Measurements from ENCODE around the gene HGD. TPM values are rescaled to one million over a fixed set of nuclear protein-coding genes. Genes with fewer than 3 reads are reported as not detected.

HGD gene
- total and polyA plus RNA-seq, 2 donors (not counting 1 experiment from before 2014, with no cell fraction given) = under 0.01 TPM; not detected in 1

DNA sequence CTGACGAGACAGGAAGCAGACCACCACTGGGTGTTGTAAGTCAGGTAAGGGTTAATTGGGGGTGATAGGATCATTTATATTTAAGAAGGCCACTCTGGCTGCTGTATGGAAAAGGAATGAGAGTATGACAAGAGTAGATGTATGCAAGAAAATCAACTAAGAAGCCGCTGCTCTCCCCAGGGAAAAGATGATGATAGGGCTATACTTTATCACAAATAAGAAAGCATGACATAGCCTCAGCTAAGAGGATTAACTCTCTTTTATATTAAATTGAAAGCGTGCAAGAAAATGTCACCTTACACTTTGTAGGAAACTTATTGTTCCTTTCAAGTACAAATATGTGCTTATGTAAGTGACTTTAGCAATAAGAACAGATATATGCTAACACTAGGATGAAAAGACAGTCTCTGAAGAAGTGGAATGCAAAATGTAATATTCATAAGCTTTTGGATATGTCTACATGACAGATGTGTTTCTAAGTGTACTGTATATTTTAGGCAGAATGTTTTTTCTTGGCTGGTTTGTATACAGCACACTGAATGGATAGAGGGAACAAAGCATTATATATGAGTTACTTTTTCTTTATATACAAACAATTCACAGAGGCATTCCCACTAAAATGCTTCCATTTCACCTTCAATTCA, 94.6 kb downstream of the HGD start:
- H3K36me3 ChIP-seq (ENCODE audit: control insufficient read depth, insufficient read depth, low read length) = no peaks in the 10 kb centered on the region
- no peaks in the 10 kb centered on the region for H3K27me3 ChIP-seq (ENCODE audit: control insufficient read depth, insufficient read depth, low read length)
- no peak overlapping the region for H3K4me3 ChIP-seq (replicated peaks in 1 of 4; ENCODE audit: control extremely low read depth in 1 of 4, insufficient read depth in 1 of 4, low read depth in 3 of 4, low read length in 4 of 4)
- H3K9me3 ChIP-seq (ENCODE audit: control insufficient read depth, insufficient read depth, low read depth, low read length) = no peaks in the 10 kb centered on the region
- no peak overlapping the region for H3K9ac ChIP-seq (ENCODE audit: insufficient read depth, low read length)
- no peak for DNase-seq (ENCODE audit: low read depth in 2 of 2)
- H3K79me2 ChIP-seq (ENCODE audit: control insufficient read depth, insufficient read depth, low read length) = no peaks in the 10 kb centered on the region
- H4K20me1 ChIP-seq (ENCODE audit: control insufficient read depth, extremely low read depth, insufficient read depth, low read length) = no peaks in the 10 kb centered on the region
- no peak overlapping the region for H3K4me2 ChIP-seq (ENCODE audit: extremely low read depth, insufficient read depth, low read length)
- TF ChIP-seq, protein P1, sequence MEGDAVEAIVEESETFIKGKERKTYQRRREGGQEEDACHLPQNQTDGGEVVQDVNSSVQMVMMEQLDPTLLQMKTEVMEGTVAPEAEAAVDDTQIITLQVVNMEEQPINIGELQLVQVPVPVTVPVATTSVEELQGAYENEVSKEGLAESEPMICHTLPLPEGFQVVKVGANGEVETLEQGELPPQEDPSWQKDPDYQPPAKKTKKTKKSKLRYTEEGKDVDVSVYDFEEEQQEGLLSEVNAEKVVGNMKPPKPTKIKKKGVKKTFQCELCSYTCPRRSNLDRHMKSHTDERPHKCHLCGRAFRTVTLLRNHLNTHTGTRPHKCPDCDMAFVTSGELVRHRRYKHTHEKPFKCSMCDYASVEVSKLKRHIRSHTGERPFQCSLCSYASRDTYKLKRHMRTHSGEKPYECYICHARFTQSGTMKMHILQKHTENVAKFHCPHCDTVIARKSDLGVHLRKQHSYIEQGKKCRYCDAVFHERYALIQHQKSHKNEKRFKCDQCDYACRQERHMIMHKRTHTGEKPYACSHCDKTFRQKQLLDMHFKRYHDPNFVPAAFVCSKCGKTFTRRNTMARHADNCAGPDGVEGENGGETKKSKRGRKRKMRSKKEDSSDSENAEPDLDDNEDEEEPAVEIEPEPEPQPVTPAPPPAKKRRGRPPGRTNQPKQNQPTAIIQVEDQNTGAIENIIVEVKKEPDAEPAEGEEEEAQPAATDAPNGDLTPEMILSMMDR (conservative IDR thresholded peaks at IDR 0.05 in 1 of 2, IDR thresholded peaks at IDR 0.05 in 1 of 2; ENCODE audit: low read depth in 1 of 2, low read length in 2 of 2) = no peak
- TF ChIP-seq EZH2 (IDR thresholded peaks at IDR 0.05; ENCODE audit: low read length, missing control alignments) = no peak
- no peaks in the 10 kb centered on the region for H3K4me1 ChIP-seq (ENCODE audit: control insufficient read depth, extremely low read depth, insufficient read depth, low read length)
- H3K27ac ChIP-seq (ENCODE audit: insufficient read depth, low read length) = no peak overlapping the region
- H2AFZ ChIP-seq (ENCODE audit: low read length) = no peak overlapping the region

Other genes with a start within 250 kb of the HGD start
- 279 and 309 TPM in 2 replicates for gene FSTL1, start 231.2 kb downstream of the HGD start, total RNA-seq
- 583 and 1,500 TPM in 2 replicates for gene FSTL1, start 231.2 kb downstream of the HGD start, polyA plus RNA-seq
- gene NDUFB4, start 85.9 kb downstream of the HGD start, total RNA-seq = 24.9 and 26.9 TPM in 2 replicates
- gene NDUFB4, start 85.9 kb downstream of the HGD start, polyA plus RNA-seq = 178 and 185 TPM in 2 replicates
- gene RABL3, start 60.3 kb upstream of the HGD start, total RNA-seq = 10.8 and 11.9 TPM in 2 replicates
- gene RABL3, start 60.3 kb upstream of the HGD start, polyA plus RNA-seq = 11.7 and 13.4 TPM in 2 replicates
- 15.7 and 16.2 TPM in 2 replicates for gene GTF2E1, start 60.5 kb upstream of the HGD start, total RNA-seq
- gene GTF2E1, start 60.5 kb upstream of the HGD start, polyA plus RNA-seq = 10.7 and 11.5 TPM in 2 replicates
- not detected in 2 replicates for gene STXBP5L, start 226.0 kb upstream of the HGD start, total RNA-seq
- not detected in 2 replicates for gene STXBP5L, start 226.0 kb upstream of the HGD start, polyA plus RNA-seq

Data from fibroblast of lung (primary cell).